HFFc6 (cell line): Measurements from ENCODE around the gene SLC2A9. TPM values are rescaled to one million over a fixed set of nuclear protein-coding genes. Genes with fewer than 3 reads are reported as not detected.

ENCODE experiments used
- DNase-seq: peaks from one replicate; pipeline ENCODE4 v3.0.0-alpha.2; 2018
- H3K27ac Mint-ChIP-seq: 2 replicates; pipeline ENCODE4 v1.8.0; 2020; ENCODE audit warnings: mild to moderate bottlenecking, mixed read lengths
- H3K27me3 Mint-ChIP-seq: 2 replicates; pipeline ENCODE4 v1.8.0; 2021; ENCODE audit warnings: mild to moderate bottlenecking, moderate library complexity, mixed read lengths; ENCODE audit not compliant: insufficient read depth
- H3K36me3 Mint-ChIP-seq: 2 replicates; pipeline ENCODE4 v1.8.0; 2021; ENCODE audit warnings: low read depth, mixed read lengths
- H3K4me1 Mint-ChIP-seq: 2 replicates; pipeline ENCODE4 v1.8.0; 2020; ENCODE audit warnings: low read depth, mixed read lengths
- H3K4me3 Mint-ChIP-seq: 2 replicates; pipeline ENCODE4 v1.8.0; 2020; ENCODE audit warnings: mild to moderate bottlenecking, moderate library complexity, mixed read lengths
- H3K9me3 Mint-ChIP-seq: 2 replicates; pipeline ENCODE4 v1.8.0; 2020; ENCODE audit warnings: mild to moderate bottlenecking, mixed read lengths
- CTCF ChIP-seq: fragments of 200-600 bp; sonication (generic); IDR thresholded peaks from 2 replicates; pipeline ENCODE4 v1.5.0; 2021; ENCODE audit warnings: antibody characterized with exemption, mild to moderate bottlenecking
- total RNA-seq, 6 experiments: library from RNA; stranded (reverse); fragmentation: NEBNext Ultra II Directional; extraction: Animal tissue kit (Norgen Biotek cat#: 25700); gene quantifications; 2 replicates in 1 of 6; 3 replicates in 5 of 6; pipeline ENCODE4 v1.2.3, GENCODE V29; 2021

Gene SLC2A9
- total RNA-seq, 6 experiments from 2014 or later, result 1.3 to 2.0 (median 1.6) TPM

GRCh38 chr4:10002278-10002677, 19.0 kb downstream of the SLC2A9 start:
- Mint-ChIP-seq H3K27ac (no peak overlapping the region), H3K4me3 (no peak overlapping the region), H3K36me3 (no peaks in the 10 kb centered on the region), H3K4me1 (peaks cover 41% of the 10 kb centered on the region), H3K9me3 (no peaks in the 10 kb centered on the region), H3K27me3 (peaks cover 2% of the 10 kb centered on the region)
- DNase-seq, result no peak
- TF ChIP-seq CTCF, result no peak

- no peaks in the 10 kb centered on the region for H3K9me3 Mint-ChIP-seq
- H3K27me3 Mint-ChIP-seq, result peaks cover 2% of the 10 kb centered on the region
- H3K36me3 Mint-ChIP-seq, result no peaks in the 10 kb centered on the region
- peaks cover 38% of the 10 kb centered on the region for H3K4me1 Mint-ChIP-seq
- DNase-seq, result no peak
- H3K27ac Mint-ChIP-seq, result no peak overlapping the region
- TF ChIP-seq CTCF, result no peak
- H3K4me3 Mint-ChIP-seq, result no peak overlapping the region
Observed at GRCh38 chr4:10001757-10002156, 19.5 kb downstream of the SLC2A9 start.

GRCh38 chr4:9999956-10000561, 21.2 kb downstream of the SLC2A9 start:
- Mint-ChIP-seq H3K36me3 (no peaks in the 10 kb centered on the region), H3K27me3 (peaks cover 4% of the 10 kb centered on the region), H3K9me3 (no peaks in the 10 kb centered on the region), H3K27ac (no peak overlapping the region), H3K4me1 (peaks cover 30% of the 10 kb centered on the region), H3K4me3 (no peak overlapping the region; the same call in 1 of the 2 replicates)
- TF ChIP-seq CTCF, result no peak
- no peak for DNase-seq

GRCh38 chr4:9997886-9998285, 23.4 kb downstream of the SLC2A9 start:
- H3K27me3 Mint-ChIP-seq, result peaks cover 1% of the 10 kb centered on the region; the same call in 1 of the 2 replicates
- H3K4me1 Mint-ChIP-seq, result peaks cover 30% of the 10 kb centered on the region
- no peak for TF ChIP-seq CTCF
- H3K36me3 Mint-ChIP-seq, result no peaks in the 10 kb centered on the region
- H3K27ac Mint-ChIP-seq, result no peak overlapping the region
- no peaks in the 10 kb centered on the region for H3K9me3 Mint-ChIP-seq
- no peak overlapping the region for H3K4me3 Mint-ChIP-seq
- DNase-seq, result no peak

- peaks cover 1% of the 10 kb centered on the region for H3K27me3 Mint-ChIP-seq
Observed at GRCh38 chr4:9996319-9997110, 24.8 kb downstream of the SLC2A9 start.

More at GRCh38 chr4:9996319-9997110, 24.8 kb downstream of the SLC2A9 start:
- no peak overlapping the region for H3K4me3 Mint-ChIP-seq
- no peaks in the 10 kb centered on the region for H3K9me3 Mint-ChIP-seq
- H3K4me1 Mint-ChIP-seq, result peaks cover 30% of the 10 kb centered on the region
- TF ChIP-seq CTCF, result no peak
- DNase-seq, result no peak
- H3K27ac Mint-ChIP-seq, result no peak overlapping the region
- no peaks in the 10 kb centered on the region for H3K36me3 Mint-ChIP-seq
